ELR (cell line): ENCODE measurements around the gene LIPC.

Experiments
- DNase-seq: peaks from one replicate; pipeline ENCODE4 v3.0.0-alpha.2; 2015; ENCODE audit warnings: low read depth

The LIPC gene

DNA sequence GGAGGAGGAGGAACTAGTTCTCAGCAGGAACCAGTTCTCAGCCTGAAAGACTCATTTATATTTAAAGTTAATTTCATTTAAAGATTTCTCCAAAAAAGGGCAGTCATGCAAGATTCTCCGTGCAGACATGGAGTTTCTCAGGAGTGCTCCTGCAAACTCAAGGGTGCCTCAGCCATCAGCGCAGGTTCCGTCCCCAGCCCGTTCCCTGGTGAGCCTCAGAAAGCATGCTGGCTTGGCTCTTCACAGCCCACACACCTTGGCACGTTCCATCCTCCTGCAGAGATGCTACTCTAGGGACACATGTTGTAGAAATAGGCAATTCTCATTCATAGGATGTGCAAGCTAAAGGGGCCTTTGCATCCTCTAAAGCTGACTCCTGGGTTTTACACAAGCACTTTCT is 123.0 kb downstream of the LIPC start:
- DNase-seq: no peak

DNA sequence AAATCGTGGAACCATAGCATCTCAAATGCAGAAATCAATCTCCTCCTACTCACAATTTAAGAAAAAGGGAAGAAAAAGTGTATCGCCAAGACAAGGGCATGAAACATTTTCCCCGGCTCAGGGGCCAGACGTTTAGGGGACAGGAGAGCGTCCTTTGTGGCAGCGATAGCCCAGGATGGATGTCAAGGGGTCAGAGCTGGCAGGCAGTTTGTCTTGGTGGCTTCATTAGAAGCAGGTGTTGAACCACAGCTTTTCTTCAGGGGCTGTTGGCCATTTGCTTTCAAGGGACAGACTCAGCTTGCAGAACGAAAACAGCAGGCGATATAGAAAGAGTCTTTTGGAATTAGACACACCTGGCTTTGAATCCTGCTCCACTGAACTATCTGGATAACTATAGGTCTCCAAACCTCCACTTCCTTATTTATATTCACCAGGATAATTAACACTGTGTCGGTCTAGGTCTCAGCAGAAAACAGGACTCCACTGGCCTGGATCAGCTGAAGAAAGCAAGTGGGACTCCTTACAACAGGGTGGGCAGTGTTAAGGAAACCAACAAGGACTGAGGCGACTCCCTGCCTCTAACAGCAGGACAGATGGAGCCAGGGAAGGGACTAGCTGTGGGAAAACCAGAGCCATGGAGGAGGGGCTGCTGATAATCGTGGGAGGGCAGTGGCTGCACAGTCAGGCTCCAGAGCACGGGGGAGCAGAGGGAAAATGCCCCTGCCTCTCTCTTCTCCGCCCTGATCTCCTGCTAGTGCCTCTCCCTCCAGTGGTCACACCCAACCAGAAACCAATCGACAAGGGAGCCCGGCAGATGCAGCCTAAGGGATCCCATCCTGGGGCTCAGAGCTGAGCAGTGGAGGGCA is 123.6 kb downstream of the LIPC start:
- DNase-seq: no peak

DNA sequence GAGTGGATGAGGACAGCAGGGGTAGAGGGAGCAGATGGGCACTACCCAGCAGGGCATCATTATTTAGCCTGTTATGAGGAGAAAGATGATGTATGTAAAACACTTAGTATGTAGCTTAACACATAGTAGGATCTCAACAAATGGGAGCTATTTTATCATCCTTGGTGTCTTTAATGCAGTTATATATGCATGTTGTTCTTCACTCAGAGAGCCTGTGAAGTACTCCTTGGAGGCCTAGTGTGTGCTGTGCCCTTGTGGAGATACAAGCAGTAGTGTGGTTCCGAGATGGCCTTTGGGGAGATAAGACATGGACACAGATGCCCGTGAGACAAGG is 124.2 kb downstream of the LIPC start:
- DNase-seq: no peak

DNA sequence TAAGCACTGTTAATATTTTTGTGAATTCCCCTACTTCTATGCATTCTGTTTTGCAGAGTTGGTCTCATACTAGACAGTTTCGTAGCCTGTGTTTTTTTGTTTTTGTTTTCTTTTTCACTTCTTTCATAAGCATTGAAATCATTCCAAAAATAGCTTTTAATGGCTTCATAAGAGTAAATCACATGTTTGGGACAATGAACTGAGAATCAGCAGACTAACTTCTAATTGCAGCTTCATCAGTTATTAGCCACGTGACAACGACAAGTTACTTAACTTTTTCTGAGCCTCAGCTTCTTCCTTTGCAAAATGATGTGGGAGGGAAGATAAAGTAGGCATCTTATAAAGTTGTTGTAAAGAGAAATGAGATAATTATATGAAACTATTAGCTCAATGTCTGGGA is 124.8 kb downstream of the LIPC start:
- no peak for DNase-seq

DNA sequence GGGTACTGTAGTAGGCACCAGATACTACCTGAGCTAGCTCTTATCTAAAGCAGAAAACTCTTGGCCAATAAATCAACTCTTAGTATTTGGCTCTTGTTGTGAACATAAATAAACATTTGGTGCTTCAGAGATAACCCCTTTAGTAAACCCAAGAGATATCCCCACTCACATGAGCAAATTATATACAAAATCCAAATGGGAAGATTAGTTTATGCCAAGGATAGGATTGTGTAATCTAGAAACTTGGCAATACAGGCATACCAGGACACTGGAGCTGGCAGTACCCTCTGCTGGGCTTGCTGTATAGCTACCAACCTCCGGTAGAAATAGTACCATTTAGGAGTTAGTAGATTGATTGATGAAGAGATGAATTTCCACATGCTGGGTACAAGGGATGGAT is 127.0 kb downstream of the LIPC start:
- DNase-seq: no peak

DNA sequence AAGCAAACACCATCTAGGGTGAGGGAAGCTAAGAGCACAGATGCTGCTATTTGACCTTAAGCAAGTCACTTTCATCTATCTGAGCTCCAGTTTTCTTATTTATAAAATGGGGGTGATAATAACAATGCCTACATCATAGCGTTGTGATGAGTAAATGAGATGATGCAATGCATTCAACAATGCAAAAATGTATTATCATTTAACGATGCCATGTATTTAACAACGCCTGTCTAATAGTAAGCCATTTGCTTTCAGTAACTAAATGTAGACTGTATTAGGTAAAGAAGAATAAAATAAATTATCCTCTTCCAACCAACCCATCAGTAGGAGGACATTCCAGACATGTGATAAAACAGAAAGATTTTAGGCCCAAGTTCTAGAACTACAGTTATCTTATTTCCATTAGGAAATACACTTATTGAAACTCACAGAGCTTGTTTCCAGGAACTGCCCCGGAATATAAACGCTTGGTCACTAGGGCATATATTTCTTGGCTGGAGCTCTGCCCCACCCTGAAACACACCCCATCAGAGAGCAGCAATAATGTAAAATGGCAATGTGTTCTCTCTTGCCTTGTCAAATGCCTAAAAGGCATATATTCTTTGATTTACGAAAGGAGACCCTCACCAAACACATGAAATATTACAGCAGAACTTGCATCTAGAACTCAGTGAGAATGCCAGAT is 128.3 kb downstream of the LIPC start:
- DNase-seq: no peak

DNA sequence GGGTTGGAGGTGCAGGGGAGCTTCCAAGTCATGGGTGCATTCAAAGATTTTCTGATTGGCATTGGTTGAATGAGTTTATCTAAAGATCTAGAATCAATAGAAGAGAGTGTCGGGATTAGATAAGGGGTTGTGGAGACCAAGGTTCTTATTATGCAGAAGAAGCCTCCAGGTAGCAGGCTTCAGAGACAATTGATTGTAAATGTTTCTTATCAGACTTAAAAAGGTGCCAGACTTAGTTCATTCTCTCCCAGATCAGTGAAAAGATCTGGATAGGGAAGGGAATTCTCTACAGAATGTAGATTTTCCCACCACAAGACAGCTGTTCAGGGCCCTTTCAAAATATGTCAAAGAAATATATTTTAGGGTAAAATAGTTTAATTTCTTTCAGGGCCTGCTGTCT is 129.5 kb downstream of the LIPC start:
- no peak for DNase-seq

DNA sequence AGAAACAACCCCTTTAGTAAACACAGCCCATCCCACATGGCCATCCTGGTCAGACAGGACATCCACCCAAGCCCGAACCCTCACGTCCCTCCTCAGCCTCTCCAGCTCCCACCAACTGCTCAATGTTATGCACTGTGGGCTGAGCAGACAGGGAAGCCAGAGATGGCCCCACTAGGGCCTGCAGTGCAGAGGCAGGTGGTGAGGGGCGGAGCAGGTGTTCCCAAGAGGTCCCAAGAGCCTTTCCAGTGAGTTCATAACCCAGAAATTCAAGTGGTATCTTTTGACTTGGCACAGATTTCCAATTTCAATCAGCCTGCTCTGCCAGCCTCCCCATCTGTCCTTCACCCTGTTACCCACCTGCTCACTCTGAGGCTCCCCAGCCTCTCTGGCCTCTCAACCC is 130.3 kb downstream of the LIPC start:
- no peak for DNase-seq

DNA sequence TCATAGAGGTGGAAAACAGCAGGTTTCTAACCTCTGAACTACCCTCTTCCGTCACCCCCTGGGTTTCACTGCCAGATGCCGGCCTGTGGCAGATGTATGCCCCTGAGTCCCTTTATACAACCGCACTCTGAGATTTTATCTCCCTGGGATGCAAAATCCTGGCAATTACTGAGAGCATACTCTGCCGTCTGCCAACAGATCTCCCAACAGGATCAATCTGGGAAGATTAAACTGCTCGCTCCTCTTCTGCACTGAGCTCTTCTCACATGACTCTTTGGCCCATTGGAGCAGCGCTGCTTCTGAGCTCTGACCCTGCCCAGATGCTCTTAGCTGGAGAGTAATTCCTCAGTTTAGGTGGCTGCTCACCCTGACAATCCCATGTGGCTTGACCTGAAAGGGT is 133.2 kb downstream of the LIPC start:
- DNase-seq: no peak

DNA sequence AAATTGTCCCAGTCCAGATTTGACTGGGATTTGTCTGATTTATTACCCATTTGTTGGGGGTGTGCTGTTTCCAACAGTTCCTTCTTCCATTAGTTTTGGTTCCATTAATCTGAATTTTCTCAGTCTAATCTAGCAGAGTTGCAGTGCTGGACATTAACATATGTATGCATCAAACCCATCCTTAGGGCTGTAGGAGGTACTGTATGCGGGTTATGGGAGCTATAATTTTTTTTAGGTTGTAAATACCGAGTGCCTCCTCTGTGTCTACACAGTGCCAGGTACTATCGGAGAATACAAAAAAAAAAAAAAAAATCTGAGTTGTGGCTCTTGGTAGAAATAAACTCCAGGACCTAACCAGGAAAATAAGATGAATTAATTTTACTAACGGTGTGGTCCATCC is 133.8 kb downstream of the LIPC start:
- no peak for DNase-seq

DNA sequence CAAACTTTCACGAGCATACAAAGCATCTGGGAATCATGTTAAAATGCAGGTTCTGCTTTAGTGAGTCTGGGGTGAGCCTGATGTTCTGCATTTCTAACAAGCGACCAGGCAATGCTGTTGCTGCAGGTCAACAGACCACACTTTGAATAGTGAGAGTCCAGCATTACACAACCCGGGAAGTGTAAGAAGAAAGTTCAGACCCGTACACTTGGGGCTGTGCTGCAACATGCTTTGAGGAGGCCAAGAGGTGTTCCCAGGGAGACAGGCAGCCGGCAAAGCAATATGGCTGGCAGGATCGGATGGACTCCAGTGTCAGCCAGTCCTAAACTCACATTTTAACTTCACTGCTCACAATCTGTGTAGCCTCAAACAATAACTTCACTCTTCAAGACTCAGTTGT is 134.2 kb downstream of the LIPC start:
- no peak for DNase-seq

DNA sequence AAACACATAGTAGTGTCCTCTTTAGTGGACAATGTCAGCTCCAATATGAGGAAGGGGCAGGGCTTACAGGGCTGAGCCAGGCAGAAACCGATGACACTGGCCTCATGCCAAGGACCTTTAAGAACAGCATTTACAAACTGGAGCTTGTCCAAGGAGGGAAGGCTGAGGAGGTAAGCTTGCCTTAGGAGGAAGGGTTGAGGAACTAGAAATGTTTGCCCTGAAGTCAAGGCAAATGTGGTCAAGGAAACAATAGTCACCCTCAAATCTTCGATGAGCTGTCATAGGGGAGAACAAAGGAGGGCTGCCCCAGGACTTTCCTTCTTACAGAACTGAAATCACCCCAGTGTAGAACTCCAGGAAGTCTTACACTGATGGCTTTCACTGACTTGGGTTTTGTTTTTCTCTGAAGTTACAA is 136.4 kb downstream of the LIPC start:
- DNase-seq: no peak

DNA sequence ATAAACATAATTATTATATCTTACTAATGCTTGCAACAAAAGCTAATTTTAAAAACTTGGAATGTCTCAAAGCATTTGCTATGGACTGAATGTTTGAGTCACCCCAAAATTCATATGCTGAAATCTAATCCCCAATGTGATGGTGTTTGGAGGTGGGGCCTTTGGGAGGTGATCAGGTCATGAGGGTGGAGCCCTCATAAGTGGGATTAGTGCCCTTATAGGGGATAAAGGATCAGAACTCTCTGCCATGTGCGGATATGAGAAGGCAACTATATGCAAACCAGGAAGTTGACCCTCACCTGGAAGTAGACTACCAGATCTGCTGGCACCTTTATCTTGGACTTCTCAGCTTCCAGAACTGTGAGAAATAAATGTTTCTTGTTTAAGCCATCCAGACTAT is 137.7 kb downstream of the LIPC start:
- no peak for DNase-seq

DNA sequence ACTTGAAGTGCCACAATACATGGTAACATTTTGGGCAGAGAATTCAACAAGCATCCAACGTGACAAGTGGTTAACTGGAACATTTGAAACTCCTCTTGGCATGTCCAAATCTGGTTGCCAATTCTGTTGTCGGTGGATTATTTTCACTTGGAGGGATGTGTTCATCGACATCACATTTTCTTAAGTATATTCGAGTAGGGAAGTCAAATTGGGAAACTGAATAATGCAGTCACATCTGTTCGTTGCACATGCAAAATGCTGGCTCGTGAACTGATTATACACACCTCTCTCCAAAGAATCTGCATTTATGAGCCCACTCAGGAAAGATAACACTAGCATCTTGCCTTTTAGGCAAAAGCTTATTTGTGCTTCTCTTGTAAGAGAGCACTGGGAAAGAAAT is 139.7 kb downstream of the LIPC start:
- no peak for DNase-seq

DNA sequence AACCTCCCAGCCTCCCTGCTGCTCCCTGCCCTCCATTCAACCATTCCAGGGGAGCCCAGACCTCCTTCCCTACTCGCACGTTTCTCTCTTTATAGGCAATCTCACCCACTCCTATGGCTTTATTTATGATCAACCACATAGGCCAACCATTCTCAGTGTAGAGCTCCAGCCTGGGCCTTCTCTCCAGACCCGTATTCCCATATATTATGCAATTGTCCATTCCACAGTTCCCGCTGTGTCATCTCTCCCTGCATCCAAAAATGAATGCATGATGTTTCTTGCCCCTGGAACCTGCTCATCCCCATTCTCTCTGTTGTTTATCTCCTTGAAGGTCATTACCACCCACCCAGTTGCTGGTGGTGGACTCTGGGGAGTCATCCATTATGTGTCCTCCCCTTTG is 140.7 kb downstream of the LIPC start:
- no peak for DNase-seq

DNA sequence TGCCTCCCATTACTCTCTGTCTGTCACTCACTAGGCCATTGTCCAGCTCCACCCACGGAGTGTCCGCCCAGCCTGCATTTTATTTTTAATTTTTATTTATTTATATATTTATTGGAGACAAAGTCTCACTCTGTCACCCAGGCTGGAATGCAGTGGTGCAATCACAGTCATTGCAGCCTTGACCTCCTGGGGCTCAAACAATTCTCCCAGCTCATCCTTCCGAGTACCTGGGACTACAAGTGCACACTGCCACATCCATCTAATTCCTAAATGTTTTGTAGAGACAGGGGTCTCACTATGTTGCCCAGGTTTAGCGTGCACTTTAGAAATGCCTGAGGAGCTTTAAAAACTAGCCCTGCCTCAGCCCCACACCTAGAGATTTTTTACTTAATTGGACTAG is 141.5 kb downstream of the LIPC start:
- no peak for DNase-seq

DNA sequence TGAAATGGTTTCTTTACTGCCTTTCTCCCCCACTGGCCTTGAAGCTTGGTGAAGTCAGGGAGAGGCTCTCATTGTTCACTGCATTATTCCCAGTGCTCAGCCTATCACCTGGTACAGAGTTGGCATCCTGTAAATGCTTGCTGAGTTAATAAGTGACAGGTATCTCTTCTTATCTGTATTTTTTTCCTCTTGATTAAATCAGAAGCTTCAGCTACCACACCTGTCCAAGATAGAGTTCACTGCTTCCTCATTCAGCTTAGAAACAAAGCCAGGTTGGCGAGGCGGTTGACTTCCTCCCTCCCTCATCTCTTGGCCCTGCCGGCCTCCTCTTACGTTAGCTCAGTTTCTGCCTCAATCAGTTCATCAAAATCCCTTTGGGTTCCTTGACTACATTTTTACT is 142.8 kb downstream of the LIPC start:
- no peak for DNase-seq

DNA sequence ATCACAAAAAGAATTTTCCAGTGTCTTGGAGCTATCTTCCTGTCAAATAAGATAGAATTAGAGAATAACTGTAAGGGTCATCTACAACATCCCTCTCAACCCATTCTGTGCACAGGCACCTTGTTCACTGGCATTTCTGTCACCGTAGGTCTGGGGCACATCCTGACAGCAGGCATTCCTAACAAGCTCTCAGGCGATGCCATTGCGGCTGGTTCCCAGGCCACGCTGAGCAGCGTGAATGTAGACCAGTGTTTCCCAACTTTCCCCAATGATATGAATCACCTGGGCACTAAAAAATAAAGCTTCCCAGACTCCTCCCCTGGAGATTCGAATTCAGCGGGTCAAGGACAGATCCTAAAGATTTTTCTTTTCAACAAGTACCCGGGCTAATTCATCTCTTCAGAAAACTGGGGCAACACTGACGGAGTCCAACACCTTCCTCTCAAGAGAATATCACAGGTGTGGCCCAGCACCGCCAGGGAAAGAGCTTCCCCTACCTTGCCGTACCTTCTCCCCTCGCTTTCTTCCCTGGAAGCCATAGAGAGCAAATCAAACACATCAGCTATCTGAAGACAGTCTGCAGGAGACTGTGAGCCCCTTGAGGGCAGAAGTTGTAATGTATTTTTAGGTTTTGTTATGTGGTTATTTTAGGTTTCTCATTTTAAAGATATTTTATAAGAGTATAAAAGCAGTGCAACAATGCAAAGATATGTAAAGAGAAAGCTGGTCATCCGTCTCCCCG is 143.4 kb downstream of the LIPC start:
- DNase-seq: no peak

DNA sequence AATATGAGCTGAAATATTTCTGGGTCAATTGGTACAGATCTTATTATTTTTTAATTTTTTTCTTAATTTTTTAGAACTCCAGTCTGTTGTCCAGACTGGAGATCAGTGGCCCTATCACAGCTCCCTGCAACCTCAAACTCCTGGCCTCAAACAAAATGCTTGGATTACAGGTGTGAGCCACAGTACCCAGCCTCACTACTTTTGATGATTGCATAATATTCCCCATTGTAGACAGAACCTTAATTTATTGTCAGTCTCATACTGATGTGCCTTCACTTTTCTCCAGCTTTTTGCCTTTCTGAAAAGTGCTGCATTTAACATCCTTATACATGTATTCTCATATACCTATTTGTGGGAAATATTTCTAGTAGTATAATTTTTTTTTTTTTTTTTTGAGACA is 144.9 kb downstream of the LIPC start:
- no peak for DNase-seq

DNA sequence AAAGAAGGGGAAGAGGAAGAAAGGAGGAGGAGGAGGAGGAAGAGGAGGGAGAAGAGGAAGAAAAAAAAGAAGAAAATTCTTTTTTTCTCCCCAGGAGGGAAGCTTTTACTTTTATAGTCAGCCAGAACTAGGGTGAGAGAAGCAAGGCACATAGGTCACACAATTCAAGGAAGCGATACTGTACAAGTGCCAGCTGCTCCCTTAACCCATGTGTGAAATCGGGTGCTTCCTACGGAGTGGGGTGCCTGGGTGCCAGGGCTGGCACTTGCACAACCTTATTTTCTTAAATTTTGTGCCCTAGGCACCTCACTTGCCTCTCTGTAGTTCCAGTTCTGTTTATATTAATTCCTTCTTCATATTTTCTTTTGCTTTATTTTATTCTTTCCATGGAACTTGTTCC is 150.4 kb downstream of the LIPC start:
- DNase-seq: no peak

DNA sequence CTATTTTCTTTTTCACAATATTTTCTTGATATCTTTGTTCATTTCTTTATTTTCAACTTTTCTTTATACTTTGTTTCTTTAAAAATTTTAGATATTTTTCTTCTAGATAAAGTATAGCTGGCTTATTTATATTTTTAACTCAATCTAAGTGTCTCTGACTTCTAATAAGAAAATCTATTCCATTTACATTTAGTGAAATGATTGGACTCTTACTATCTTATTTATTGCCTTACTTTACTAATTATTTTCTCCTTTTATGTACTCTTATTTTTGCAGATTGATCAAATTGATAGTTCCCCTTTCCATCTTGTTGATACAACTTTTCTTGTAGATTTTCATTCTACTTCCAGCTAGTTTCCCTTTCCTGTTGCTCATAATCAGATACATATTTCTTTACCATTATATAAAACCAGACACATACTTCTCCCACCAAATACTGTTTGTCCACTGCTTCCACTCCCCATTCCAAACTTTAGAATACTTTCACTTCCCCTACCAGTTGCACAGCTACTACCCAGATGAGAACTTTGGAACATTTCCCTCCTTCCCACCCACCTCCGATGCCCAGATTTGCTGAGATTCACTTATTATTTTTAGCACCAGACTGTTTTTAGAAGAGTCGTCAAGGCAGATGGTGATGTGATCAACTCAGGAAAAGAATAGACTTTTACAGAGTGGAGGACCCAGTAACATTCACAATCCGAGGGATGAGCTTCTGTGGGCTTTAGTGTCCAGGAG is 151.5 kb downstream of the LIPC start:
- no peak for DNase-seq

DNA sequence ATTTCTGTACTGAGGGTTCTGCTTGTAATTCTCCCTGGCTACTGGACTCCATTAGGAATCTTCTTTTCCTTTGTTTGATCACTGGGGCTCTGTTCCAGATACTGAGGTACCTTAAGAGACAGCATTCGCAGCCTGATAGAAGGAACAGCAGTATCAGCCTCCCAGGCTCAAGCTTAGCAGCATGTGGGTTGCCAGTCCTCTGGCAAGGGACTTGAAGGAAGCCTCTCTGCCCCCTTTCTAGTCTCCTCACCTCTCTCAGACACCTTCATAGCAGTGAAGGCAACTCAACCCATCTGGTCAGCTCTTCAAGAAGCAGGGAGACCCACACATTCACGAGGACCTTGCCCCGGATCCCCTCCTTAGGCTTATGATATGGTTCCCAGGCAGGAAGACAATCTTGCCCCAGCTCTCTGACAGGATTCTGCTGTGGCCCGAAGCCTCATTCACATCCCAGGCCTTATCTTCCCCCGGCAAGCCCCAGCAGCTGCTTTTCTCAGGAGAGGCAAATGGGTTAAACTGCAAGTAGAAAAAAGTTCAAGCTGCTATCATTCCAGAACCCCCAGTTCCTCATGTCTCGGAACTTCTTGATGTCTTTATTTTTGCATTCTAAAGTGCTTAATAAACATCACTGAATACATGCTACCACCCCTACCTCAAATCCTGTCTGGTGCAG is 153.1 kb downstream of the LIPC start:
- no peak for DNase-seq
